ENCODE results near the gene FBXO8. TPM values are rescaled to one million over a fixed set of nuclear protein-coding genes. Genes with fewer than 3 reads are reported as not detected.

The FBXO8 gene
- polyA plus RNA-seq, 1 of the 3 experiments (the other 2 are of a cell fraction), result 16.0 TPM

DNA sequence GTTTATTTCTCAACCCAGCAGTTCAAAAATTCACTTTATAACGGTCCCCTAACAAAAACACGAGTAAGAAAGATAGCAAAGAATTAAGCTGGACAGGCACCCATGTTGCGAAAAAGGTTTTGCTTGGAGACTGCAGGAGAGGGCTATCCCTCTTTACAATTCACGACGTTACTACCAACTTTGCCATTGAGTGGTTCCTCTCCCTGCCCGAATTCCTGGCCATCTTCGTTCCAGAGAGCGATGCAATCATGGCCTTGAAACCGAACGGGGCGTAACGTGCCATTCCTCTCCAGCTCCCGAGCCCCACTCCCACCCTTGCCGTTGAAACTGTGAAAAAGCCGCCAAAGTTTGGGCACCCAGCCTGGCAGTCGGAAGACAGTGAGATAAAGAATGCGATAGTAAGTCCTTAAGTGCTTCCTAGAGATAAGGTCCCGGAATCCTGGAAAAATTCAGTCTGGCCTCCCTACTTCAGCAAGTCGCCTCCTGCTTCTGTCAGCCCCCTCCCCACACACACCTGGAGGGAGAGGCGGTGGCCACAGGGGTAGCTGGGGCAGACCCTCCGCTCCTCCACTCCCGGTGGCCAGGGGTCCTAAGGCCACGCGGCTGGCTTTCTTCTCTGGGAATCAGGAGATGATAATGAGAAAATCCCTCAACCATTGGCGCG lies 65.2 kb downstream of the FBXO8 start:
- Histone ChIP-seq H3K79me2 (ENCODE audit: insufficient read depth) (no peaks in the 10 kb centered on the region), H3K4me2 (peak overlapping the region; percentile 96), H3K4me1 (ENCODE audit: control insufficient read depth in 1 of 2, insufficient read depth in 2 of 2, low read depth in 1 of 2, low read length in 1 of 2) (peaks cover 15 to 28% of the 10 kb centered on the region in 2 experiments; a peak in 3 of 4 replicates), H4K20me1 (ENCODE audit: insufficient read depth) (no peaks in the 10 kb centered on the region), H3K9ac (peak overlapping the region; percentile 31; the same call in 1 of the 2 replicates), H3K4me3 (ENCODE audit: low read depth in 2 of 2, low read length in 1 of 2) (peak overlapping the region; percentile 50 to 62), H3K9me2 (no peaks in the 10 kb centered on the region), H3K27me3 (ENCODE audit: insufficient read depth) (no peaks in the 10 kb centered on the region), H3K9me3 (no peaks in the 10 kb centered on the region), H3K27ac (ENCODE audit: low read depth in 2 of 2, low read length in 1 of 2) (peak overlapping the region; percentile 39 to 92), H2AFZ (ENCODE audit: low read depth) (peak overlapping the region; percentile 88; the same call in 1 of the 2 replicates), H3F3A (replicated peaks; ENCODE audit: insufficient read depth) (peaks cover 11% of the 10 kb centered on the region), H3K36me3 (replicated peaks in 1 of 2; ENCODE audit: control insufficient read depth in 1 of 2, insufficient read depth in 2 of 2, low read length in 1 of 2) (no peaks in the 10 kb centered on the region)
- peak; percentile 50 for DNase-seq
- POLR2A ChIA-PET, result interaction anchor here (0.6 to 4.0 kb wide), 15 partner anchors 13 to 695 kb away, joined by 3 to 67 read pairs (median 16); partner anchors contain the start of gene HAND2
- CTCF ChIA-PET, result interaction anchor here (0.8 to 3.8 kb wide), 9 partner anchors 11 to 100 kb away, joined by 3 to 25 read pairs (median 4); no protein-coding TSS in a partner anchor
- 19% methylated on average over 24 of the region's 26 CpGs for WGBS (ENCODE audit: low lambda C conversion rate)
- TF ChIP-seq SMC3 (IDR thresholded peaks at IDR 0.05; ENCODE audit: low read depth, low read length) (no peak), MXI1 (IDR thresholded peaks at IDR 0.05; ENCODE audit: low read depth, low read length) (no peak), EP300 (IDR thresholded peaks at IDR 0.05; ENCODE audit: borderline replicate concordance in 1 of 2, low read depth in 1 of 2, low read length in 1 of 2) (peak; percentile 5 to 75; a peak in 1 of 4 replicates), FOXJ3 (CRISPR knock-in tag; IDR thresholded peaks at IDR 0.05) (no peak), TAF1 (IDR thresholded peaks at IDR 0.05; ENCODE audit: borderline replicate concordance, low read depth, low read length) (no peak), FOSL2 (IDR thresholded peaks at IDR 0.05; ENCODE audit: borderline replicate concordance, low read depth) (no peak), RCOR1 (IDR thresholded peaks at IDR 0.05; ENCODE audit: low read length) (no peak), GABPA (IDR thresholded peaks at IDR 0.05; ENCODE audit: low read depth) (no peak), TEAD4 (IDR thresholded peaks at IDR 0.05; ENCODE audit: borderline replicate concordance, insufficient read depth) (peak; percentile 71; the same call in 1 of the 2 replicates), CHD2 (IDR thresholded peaks at IDR 0.05; ENCODE audit: low read length, partially characterized antibody) (no peak), SIN3A (IDR thresholded peaks at IDR 0.05; ENCODE audit: borderline replicate concordance, low read depth, low read length) (no peak), NFIC (IDR thresholded peaks at IDR 0.05; ENCODE audit: borderline replicate concordance) (peak; percentile 76; the same call in 1 of the 2 replicates), TCF12 (IDR thresholded peaks at IDR 0.05) (peak; percentile 73; the same call in 1 of the 2 replicates), JUND (IDR thresholded peaks at IDR 0.05) (peak; percentile 27; the same call in 1 of the 2 replicates), YY1 (IDR thresholded peaks at IDR 0.05; ENCODE audit: low read depth) (no peak), POLR2AphosphoS5 (IDR thresholded peaks at IDR 0.05; ENCODE audit: low read depth, low read length) (no peak), GATA2 (CRISPR knock-in tag; IDR thresholded peaks at IDR 0.05) (peak; percentile 58), FOXM1 (IDR thresholded peaks at IDR 0.05; ENCODE audit: low read depth) (0 out of 2 replicates have a peak, but pooled peaks have one; percentile 30), MEF2A (IDR thresholded peaks at IDR 0.05; ENCODE audit: borderline replicate concordance, low read depth) (no peak), EZH2phosphoT487 (IDR thresholded peaks at IDR 0.05; ENCODE audit: borderline replicate concordance, low read depth) (no peak)
- TF ChIP-seq, protein P1, sequence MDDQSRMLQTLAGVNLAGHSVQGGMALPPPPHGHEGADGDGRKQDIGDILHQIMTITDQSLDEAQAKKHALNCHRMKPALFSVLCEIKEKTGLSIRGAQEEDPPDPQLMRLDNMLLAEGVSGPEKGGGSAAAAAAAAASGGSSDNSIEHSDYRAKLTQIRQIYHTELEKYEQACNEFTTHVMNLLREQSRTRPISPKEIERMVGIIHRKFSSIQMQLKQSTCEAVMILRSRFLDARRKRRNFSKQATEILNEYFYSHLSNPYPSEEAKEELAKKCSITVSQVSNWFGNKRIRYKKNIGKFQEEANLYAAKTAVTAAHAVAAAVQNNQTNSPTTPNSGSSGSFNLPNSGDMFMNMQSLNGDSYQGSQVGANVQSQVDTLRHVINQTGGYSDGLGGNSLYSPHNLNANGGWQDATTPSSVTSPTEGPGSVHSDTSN (IDR thresholded peaks at IDR 0.05), result peak; percentile 52
- TF ChIP-seq, protein P2, sequence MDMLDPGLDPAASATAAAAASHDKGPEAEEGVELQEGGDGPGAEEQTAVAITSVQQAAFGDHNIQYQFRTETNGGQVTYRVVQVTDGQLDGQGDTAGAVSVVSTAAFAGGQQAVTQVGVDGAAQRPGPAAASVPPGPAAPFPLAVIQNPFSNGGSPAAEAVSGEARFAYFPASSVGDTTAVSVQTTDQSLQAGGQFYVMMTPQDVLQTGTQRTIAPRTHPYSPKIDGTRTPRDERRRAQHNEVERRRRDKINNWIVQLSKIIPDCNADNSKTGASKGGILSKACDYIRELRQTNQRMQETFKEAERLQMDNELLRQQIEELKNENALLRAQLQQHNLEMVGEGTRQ (IDR thresholded peaks at IDR 0.05; ENCODE audit: borderline replicate concordance, low read depth, low read length), result no peak
- TF ChIP-seq, protein P3, sequence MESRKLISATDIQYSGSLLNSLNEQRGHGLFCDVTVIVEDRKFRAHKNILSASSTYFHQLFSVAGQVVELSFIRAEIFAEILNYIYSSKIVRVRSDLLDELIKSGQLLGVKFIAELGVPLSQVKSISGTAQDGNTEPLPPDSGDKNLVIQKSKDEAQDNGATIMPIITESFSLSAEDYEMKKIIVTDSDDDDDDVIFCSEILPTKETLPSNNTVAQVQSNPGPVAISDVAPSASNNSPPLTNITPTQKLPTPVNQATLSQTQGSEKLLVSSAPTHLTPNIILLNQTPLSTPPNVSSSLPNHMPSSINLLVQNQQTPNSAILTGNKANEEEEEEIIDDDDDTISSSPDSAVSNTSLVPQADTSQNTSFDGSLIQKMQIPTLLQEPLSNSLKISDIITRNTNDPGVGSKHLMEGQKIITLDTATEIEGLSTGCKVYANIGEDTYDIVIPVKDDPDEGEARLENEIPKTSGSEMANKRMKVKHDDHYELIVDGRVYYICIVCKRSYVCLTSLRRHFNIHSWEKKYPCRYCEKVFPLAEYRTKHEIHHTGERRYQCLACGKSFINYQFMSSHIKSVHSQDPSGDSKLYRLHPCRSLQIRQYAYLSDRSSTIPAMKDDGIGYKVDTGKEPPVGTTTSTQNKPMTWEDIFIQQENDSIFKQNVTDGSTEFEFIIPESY (IDR thresholded peaks at IDR 0.05; ENCODE audit: borderline replicate concordance, low read depth), result no peak
- TF ChIP-seq, protein P4, sequence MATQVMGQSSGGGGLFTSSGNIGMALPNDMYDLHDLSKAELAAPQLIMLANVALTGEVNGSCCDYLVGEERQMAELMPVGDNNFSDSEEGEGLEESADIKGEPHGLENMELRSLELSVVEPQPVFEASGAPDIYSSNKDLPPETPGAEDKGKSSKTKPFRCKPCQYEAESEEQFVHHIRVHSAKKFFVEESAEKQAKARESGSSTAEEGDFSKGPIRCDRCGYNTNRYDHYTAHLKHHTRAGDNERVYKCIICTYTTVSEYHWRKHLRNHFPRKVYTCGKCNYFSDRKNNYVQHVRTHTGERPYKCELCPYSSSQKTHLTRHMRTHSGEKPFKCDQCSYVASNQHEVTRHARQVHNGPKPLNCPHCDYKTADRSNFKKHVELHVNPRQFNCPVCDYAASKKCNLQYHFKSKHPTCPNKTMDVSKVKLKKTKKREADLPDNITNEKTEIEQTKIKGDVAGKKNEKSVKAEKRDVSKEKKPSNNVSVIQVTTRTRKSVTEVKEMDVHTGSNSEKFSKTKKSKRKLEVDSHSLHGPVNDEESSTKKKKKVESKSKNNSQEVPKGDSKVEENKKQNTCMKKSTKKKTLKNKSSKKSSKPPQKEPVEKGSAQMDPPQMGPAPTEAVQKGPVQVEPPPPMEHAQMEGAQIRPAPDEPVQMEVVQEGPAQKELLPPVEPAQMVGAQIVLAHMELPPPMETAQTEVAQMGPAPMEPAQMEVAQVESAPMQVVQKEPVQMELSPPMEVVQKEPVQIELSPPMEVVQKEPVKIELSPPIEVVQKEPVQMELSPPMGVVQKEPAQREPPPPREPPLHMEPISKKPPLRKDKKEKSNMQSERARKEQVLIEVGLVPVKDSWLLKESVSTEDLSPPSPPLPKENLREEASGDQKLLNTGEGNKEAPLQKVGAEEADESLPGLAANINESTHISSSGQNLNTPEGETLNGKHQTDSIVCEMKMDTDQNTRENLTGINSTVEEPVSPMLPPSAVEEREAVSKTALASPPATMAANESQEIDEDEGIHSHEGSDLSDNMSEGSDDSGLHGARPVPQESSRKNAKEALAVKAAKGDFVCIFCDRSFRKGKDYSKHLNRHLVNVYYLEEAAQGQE (IDR thresholded peaks at IDR 0.05; ENCODE audit: low read depth, low read length), result 0 out of 2 replicates have a peak, but pooled peaks have one; percentile 10
- TF ChIP-seq, protein P5, sequence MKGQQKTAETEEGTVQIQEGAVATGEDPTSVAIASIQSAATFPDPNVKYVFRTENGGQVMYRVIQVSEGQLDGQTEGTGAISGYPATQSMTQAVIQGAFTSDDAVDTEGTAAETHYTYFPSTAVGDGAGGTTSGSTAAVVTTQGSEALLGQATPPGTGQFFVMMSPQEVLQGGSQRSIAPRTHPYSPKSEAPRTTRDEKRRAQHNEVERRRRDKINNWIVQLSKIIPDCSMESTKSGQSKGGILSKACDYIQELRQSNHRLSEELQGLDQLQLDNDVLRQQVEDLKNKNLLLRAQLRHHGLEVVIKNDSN (IDR thresholded peaks at IDR 0.05; ENCODE audit: borderline replicate concordance, low read depth), result no peak
